ENCODE measurements around the gene ERCC4.

GRCh38 chr16:13959626-13960025, 39.7 kb downstream of the ERCC4 start:
- TF ChIP-seq EZH2phosphoT487 (IDR thresholded peaks at IDR 0.05; ENCODE audit: insufficient read depth, low read depth) (no peak), EZH2 (IDR thresholded peaks at IDR 0.05; ENCODE audit: insufficient read depth, poor library complexity, severe bottlenecking) (no peak)
